ENCODE results near the gene LEMD1. TPM values are rescaled to one million over a fixed set of nuclear protein-coding genes. Genes with fewer than 3 reads are reported as not detected.
"Not testable (repeated sequence)": the region's sequence is repeated elsewhere in the genome, so short reads cannot be mapped to it uniquely, and the experiment has no call there.

The LEMD1 gene
- total RNA-seq, 2 donors from 2014 or later = 1.1 TPM; not detected in 1

DNA sequence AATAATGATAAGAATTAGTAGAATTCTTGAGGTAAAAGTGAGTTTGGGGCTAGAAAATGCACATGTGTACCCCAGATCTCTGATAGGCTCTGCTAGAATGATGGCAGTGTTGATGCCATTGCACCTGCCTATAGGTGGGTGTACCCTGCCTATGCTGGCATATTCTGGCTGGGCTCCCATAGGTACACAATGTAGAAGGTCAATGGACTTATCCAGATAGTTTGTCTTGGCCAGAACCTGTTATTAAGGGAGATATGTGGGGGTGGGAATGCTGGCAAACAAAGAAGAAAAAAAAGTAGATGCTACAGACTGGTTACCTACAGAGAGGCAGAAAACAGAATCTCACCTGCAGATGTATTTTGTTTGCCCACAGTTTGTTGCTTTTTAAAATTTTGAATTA lies 51.1 kb downstream of the LEMD1 start:
- no peak for DNase-seq
- ATAC-seq = peak; percentile 68
- intact Hi-C loops (cut with DNase I, micrococcal nuclease) = no loop called here

DNA sequence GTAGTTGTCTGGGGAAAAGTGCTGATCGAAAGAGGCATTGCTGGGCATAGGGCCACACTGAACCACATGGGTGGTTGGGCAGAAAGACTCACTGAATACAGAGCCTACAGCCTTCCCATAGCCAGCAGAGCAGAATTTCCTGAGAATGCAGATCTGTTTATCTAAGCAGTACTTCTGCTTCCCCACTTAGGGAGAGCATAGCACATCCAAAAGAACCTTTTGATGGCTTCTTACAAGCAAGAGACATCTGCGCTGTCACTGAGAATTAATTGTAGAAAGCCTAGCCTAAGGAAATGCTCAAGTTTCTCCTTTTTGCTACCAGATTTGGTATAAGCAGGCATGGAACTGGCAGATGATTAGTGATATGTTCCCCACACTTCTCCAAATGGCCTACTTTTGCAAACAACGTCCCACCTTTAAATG lies 52.1 kb downstream of the LEMD1 start:
- ATAC-seq (no peak), DNase-seq (no peak)
- intact Hi-C loops (cut with DNase I, micrococcal nuclease) = no loop called here

DNA sequence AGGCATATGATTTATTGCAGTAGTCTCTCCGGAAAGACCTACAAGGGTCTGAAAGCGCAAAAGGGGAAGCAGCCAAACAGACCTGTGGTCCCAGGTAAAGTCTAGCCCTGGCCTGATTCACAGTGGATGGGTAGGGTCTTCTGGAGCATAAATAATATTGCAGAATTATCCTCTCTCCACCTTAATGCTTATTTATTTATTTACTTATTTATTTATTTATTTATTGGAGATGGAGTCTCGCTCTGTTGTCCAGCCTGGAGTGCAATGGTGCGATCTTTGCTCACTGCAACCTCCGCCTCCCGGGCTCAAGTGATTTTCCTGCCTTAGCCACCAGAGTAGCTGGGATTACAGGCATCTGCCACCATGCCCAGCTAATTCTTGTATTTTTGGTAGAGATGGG lies 53.4 kb downstream of the LEMD1 start:
- no peak for ATAC-seq
- DNase-seq = no peak
- intact Hi-C loops (cut with DNase I, micrococcal nuclease) = no loop called here

DNA sequence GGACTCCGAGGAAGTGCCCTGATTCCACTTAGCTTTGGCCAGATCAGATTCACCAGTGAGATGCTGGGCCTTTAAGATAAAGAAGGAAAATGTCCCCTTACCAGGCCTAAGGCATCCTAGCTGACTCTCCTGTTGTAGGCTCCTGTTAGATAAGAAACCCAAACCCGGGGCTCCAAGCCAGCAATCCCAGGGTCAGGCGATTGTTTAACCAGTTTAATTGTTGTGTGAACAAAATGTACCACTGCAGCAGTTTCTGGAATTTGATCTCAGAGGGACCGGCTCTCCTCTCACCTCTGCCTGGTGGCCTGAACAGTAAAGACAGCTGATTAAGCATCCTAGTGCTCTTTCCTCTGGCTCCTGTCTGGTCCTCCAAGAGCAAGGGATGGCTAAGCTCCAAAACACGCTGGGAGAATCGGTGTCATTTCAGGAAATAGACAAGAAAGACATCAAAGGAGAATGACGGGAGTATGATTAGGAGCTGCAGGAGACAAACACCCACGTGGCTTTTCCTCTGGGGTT lies 55.9 kb downstream of the LEMD1 start:
- ATAC-seq = peak; percentile 80
- intact Hi-C loops (cut with DNase I, micrococcal nuclease) = no loop called here
- DNase-seq = peak; percentile 55 to 58

DNA sequence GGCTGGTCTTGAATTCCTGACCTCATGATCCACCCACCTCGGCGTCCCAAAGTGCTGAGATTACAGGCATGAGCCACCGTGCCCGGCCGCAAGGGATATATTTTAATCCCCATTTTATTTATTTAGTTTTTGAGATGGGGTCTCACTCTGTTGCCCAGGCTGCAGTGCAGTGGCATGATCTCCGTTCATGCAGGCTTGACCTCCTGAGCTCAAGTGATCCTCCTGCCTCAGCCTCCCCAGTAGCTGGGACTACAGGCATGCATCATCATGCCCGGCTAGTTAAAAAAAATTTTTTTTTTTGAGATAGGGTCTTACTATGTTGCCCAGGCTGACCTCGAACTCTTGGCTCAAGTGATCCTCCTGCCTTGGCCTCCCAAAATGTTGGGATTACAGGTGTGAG lies 56.8 kb downstream of the LEMD1 start:
- ATAC-seq; intact Hi-C loops (cut with DNase I, micrococcal nuclease); DNase-seq: not testable (repeated sequence)

DNA sequence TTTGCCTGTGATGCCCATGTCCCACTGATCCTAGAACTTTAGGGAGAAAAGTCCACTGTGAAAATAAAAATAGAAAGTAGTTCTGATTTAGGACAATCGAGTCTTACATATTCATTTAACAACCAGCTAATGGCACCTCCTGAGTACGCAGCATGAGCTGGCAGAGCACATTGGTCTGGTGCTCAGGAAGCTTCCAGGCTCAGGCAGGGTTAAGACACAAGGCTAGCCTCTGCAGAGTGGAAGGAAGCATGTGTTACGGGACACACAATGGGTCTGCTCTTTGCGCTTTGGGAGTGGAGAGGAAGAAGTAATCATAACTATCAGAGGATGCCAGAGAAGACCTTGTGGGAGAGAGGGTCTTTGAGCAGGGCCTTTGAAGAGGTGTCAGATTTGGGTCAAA lies 61.0 kb downstream of the LEMD1 start:
- no peak for ATAC-seq
- intact Hi-C loops (cut with DNase I, micrococcal nuclease) = no loop called here

DNA sequence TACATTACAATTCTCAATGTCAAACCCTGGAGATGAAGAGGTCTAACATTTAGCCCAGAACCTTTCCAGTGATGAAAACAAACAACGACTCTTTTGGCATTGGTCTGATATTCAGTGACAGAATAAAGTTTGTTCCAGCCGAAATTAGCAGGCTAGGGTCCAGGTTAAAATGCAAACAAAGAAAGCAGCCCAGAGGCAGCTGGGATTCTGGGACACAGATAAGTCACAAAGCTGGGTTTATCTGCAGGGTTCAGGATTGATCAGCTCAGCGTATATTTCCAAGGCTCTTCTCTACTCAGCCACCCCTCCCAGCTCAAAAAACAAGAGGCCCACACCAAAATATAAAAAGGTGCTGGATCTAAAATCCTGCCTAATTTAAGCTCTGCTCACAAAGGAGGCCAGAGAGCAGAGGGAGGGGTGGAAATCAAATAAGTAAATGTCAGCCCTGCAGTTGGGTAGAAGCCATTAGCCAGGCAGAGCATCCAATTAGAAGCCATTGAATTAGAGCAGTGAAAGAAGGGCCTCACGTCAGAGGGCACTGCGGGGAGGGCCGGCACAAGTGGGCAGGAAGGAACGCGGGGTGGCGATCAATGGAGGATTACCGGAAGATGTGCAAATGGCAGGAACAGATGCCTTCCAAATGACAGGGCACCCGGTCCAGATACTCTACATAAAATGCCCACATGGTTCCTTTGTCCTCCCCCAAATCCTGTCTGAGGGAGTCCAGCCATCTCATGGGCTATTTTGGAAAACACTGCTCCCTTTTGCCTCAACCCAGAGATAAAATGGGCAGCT lies 61.9 kb downstream of the LEMD1 start:
- ATAC-seq = no peak
- no peak for DNase-seq
- intact Hi-C loops (cut with DNase I, micrococcal nuclease) = loop anchor here in 1 of 2 donors (10.0 kb wide), 1 partner anchor 125 kb away; no protein-coding TSS in a partner anchor

More for the DNA sequence above, 61.0 kb downstream of the LEMD1 start:
- no peak for DNase-seq

DNA sequence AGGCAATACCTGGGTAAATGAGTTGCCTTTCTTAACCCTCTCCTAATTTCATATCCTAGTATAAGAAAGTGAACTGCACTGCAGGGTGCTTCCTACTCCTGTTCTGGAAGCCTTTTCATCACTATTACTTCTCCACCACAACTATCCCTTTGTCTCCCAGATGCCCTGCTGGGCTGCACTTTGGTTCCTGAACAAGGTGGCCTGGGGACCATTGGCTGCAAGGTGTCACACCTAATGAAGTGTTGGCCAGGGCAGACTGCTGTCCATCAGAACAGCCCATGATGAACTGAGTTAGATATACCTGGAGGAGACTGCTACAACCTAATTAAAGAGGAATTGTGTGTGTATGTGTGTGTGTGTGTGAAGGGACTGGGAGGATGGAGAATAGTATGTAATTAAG lies 63.3 kb downstream of the LEMD1 start:
- no peak for DNase-seq

DNA sequence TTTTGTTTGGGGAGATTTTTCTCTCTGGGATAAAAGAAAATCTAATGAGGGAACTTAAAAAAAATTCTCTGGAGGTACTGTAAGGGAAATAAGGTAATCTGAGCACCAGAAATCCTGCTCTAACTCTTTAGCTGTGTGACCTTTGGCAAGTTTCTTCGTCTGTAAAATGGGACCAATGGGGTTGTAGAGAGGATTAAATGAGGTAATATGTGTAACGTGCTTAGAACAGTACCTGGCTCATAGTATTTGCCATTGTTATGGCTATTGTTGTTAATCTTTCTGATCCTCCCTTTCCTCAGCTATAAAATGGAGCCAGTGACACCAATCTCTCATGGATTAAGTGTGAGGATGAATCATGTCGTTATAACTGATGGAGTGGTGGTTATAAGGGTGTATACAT lies 64.3 kb downstream of the LEMD1 start:
- intact Hi-C loops (cut with DNase I, micrococcal nuclease) = loop anchor here in 1 of 2 donors (10.0 kb wide), 1 partner anchor 127 kb away; no protein-coding TSS in a partner anchor
- DNase-seq (no peak), ATAC-seq (no peak)

More for the DNA sequence above, 63.3 kb downstream of the LEMD1 start:
- ATAC-seq = no peak
- intact Hi-C loops (cut with DNase I, micrococcal nuclease) = loop anchor here in 1 of 2 donors (10.0 kb wide), 1 partner anchor 126 kb away; no protein-coding TSS in a partner anchor

DNA sequence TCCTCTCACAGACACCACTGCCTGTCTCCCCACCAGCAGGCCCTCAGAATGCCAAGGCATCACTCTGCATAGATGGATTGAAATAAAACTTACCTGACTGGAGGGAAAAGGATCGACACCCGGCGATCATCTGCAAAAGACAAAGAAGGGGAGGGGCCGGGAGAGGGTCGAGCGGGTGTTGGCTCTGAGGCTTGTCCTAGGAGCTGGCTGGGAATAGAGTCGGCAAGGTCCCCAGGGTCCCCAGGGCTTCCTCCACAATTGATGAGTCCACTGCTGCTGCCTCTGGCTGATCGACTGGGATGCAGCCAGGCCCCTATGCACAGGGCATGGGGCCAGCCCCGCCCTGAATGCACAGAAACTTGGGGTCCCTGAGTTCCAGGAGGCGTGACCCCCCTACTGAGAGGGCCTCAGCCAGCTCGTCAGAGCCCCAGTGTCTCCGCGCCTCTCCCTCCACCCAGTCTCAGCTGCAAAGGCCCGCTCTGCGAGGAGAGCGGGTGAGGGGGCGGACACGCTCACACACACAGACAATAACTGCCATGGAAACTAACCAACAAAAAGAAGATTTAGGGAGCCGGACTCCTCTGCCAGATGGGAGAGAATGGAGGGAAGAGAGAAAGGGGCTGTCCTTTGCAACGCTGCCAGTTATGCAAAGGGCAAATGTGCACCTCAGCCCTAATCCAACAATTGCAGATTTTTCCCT lies 65.3 kb downstream of the LEMD1 start, which contains the start of gene KLHDC8A:
Gene KLHDC8A (minus strand): TSS at position 483 of the 700 bp plus-strand sequence. CDS start 13,318 bp downstream, outside the sequence.
- DNase-seq (no peak), ATAC-seq (no peak)
- intact Hi-C loops (cut with DNase I, micrococcal nuclease) = loop anchor here in 1 of 2 donors (10.0 kb wide), 1 partner anchor 128 kb away; no protein-coding TSS in a partner anchor

DNA sequence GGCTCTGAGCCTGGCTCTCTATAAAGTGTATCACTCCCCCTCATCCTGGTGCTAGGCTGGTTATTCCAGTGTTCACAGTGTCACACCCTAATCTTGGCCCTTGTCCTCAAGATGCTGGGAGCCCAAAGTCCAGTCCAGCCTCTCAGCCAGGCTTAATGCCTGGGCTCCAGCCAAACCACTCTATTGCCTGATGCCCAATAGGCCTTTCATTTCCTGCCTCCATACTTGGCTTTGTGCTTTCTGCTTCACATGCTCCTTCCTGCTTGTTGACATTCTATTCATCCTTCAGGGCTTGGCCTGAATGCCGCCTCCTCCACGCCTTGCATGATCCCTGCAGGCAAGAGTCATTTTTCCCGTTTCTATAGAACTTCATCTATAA lies 66.8 kb downstream of the LEMD1 start:
- intact Hi-C loops (cut with DNase I, micrococcal nuclease) = loop anchor here in 1 of 2 donors (10.0 kb wide), 1 partner anchor 130 kb away; no protein-coding TSS in a partner anchor
- ATAC-seq (peak; percentile 93), DNase-seq (peak; percentile 84 to 92)

DNA sequence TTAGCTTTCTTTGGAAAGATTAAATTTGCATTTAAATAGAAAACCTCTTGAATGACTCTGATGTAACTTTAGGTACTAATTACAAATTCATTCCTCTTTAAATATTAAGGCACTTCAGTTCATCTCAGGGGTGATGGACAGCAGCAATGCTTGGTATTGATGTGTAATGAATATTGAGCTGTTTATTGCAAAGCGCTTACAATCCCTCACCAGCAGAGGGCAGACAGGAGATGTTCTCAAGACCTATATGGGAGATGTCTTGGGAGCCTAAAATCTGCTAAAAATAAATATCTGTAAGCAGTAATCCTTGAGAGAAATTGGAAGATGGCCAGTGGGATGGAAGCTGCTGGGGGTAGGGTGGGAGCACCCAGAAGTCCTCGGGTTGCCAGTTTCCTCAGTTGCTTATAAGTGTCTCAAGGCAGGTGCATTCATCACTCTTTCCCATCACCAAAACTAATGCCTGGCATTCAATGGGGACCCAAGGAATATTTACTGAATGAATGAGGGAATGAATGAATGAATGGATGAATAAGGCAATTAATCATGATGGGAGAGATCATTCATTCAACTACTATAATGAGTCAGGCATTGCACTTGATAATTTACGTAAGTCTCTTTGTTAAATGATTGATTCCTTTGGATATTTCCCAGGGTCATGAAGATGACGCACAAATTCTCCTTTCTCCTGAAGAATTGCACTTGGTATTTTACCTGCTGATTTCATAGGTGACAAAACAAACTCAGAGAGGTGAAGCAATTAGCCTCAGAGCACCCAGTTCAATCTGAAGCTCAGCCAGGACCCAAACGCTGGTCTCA lies 67.4 kb downstream of the LEMD1 start:
- DNase-seq (peak in 1 of 2 donors; percentile 67), ATAC-seq (peak; percentile 35)
- intact Hi-C loops (cut with DNase I, micrococcal nuclease) = loop anchor here (5.0 to 10.0 kb wide), 2 partner anchors 130 to 133 kb away; no protein-coding TSS in a partner anchor

DNA sequence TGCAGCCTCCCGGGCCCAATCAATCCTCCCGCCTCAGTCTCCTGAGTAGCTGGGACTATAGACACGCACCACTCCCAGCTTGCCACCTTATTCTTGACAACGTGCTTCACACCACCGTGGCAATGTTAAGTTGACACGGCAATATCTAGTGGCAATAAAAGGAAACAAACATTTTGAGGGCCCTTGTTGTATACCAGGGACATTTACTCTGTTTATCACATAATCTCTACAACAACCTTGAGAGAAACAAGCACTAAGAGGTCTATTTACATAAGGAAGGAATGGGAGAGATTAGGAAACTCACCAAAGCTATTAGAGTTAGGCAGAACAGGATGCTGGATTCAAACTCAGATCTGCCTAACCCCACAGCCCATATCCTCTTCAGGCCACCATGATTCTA lies 68.2 kb downstream of the LEMD1 start:
- DNase-seq (no peak), ATAC-seq (no peak)
- intact Hi-C loops (cut with DNase I, micrococcal nuclease) = loop anchor here (5.0 to 10.0 kb wide), 2 partner anchors 131 to 134 kb away; no protein-coding TSS in a partner anchor

DNA sequence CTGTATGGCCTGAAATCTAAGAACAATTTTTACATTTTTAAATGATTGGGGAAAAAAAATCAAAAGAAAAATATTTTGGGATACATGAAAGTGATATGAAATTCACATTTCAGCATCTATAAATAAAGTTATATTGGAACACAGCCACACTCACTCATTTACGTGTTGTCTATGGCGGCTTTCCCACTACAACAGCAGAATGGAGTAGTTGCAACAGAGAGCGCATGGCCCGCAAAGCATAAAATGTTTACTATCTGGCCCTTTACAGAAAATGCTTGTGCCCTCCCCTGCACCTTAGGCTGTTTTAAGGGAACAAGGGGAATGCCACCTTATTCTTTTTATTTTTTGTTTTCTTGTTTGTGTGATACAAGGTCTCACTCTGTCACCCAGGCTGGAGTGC lies 68.7 kb downstream of the LEMD1 start:
- DNase-seq (no peak), ATAC-seq (no peak)
- intact Hi-C loops (cut with DNase I, micrococcal nuclease) = loop anchor here (5.0 to 10.0 kb wide), 2 partner anchors 132 to 134 kb away; no protein-coding TSS in a partner anchor

DNA sequence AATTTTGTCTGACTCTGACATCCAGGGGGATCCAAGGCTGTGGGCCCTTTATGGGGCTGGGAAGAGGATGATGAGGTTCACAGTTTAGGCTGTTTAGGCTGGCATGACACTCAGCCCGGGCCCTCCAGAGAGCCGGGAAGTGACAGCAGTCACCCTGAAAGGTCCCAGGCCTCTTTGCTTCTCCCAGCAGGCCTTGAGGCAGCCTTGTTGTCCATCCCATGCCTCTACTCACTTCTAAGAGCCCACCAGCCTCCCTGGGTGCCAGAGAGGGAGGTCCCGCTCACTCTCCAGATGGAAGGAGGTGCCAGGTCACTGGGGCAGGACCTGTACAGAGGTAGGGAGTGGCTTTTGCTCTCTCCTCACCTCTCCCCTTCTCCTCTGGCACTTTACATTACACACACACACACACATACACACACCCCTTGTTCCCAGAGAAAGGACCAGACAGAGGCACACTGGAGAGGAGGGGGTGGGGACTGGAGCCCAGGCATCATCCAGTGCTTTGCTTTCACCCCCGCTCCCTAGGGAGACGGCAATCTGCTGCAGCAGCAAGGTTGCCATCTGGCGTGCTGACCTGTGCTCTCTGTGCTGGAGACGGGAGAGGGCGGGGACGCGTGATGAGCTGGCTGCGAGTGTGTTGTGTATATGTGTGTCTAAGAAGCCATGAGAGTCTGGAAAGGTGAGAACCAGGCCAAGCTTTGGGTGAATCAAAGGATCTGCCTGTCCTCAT lies 69.7 kb downstream of the LEMD1 start:
- DNase-seq (peak; percentile 68 to 80), ATAC-seq (peak; percentile 66)
- intact Hi-C loops (cut with DNase I, micrococcal nuclease) = loop anchor here (5.0 to 10.0 kb wide), 2 partner anchors 133 to 135 kb away; no protein-coding TSS in a partner anchor

DNA sequence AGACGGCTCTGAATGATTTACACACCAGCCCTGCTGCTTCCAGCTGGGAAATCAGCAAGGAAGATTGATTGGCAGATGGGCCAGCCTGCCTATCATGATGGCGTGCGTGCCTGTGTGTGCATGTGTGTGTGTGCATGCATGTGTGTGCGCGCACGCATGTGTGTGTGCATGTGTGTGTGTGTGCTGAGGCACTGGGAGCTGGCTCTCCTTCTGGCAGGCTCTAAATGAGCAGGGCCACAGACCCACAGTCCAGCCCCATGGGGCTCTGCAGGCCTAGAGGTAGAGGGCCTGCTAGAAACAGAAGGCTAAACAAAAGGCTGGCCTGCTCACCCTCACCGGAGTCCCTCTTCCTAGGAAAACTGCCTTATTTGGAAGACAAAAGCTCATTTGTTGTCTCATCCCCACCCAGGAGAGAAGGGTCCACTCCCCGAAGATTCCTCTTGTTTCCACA lies 71.1 kb downstream of the LEMD1 start:
- no peak for DNase-seq
- intact Hi-C loops (cut with DNase I, micrococcal nuclease) = loop anchor here (5.0 to 10.0 kb wide), 2 partner anchors 134 to 137 kb away; no protein-coding TSS in a partner anchor
- ATAC-seq = no peak

DNA sequence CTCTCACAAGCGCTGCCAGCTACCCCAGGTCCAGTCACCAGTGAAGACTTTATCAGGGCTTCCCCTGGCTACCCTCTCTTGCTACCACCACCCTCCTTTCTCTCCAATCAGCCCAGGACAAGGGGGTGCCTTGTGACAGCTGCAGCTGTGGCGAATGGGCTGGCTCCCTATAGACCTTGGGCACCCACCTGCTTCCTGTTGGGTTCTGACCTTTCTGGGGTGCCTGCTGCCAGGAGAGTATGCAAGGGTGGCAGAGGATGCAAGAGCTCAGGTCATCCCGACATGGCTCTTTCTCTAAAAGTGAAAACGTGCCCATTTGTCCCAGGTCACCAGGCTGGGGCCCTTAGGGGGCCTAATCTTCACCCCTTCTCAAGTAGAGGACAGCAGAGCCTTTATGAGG lies 71.7 kb downstream of the LEMD1 start:
- no peak for ATAC-seq
- intact Hi-C loops (cut with DNase I, micrococcal nuclease) = loop anchor here (5.0 to 10.0 kb wide), 2 partner anchors 135 to 137 kb away; no protein-coding TSS in a partner anchor
- no peak for DNase-seq

All from left colon (tissue), 2 donors.